C4-2B (cell line): ENCODE results near the gene PFN4.

Experiments used
- CTCF ChIP-seq: fragments of 450-650 bp; conservative IDR thresholded peaks from 2 replicates; pipeline ENCODE4 v1.5.1; 2017; ENCODE audit warnings: mild to moderate bottlenecking
- ZFX ChIP-seq: fragments of 450-650 bp; IDR thresholded peaks from 2 replicates; pipeline ENCODE4 v1.6.1; 2017

GRCh38 chr2:24164416-24164973 is 41.4 kb upstream of the PFN4 start:
- TF ChIP-seq CTCF (peak; percentile 64), ZFX (no peak)
